Nephron (organoid): ENCODE data around the gene GSG1L.

Source experiments
- H3K27ac Mint-ChIP-seq, 3 experiments: 2 replicates each; pipeline ENCODE4 v1.8.0; 2020; ENCODE audit warnings: mixed read lengths in 3 of 3, mild to moderate bottlenecking in 2 of 3, moderate library complexity in 1 of 3
- H3K27me3 Mint-ChIP-seq: 2 replicates; pipeline ENCODE4 v1.8.0; 2021; ENCODE audit warnings: low read depth, mild to moderate bottlenecking, moderate library complexity, mixed read lengths
- H3K36me3 Mint-ChIP-seq: 2 replicates; pipeline ENCODE4 v1.8.0; 2020; ENCODE audit warnings: low read depth, mixed read lengths
- H3K4me1 Mint-ChIP-seq: 2 replicates; pipeline ENCODE4 v1.8.0; 2020; ENCODE audit warnings: mixed read lengths
- H3K4me3 Mint-ChIP-seq, 3 experiments: 2 replicates each; pipeline ENCODE4 v1.8.0; 2020; ENCODE audit warnings: mild to moderate bottlenecking in 3 of 3, mixed read lengths in 3 of 3, moderate library complexity in 2 of 3
- H3K9me3 Mint-ChIP-seq: 2 replicates; pipeline ENCODE4 v1.8.0; 2020; ENCODE audit warnings: mixed read lengths
- CTCF ChIP-seq, 3 experiments: fragments of 200-600 bp; sonication (generic); IDR thresholded peaks; one replicate each; pipeline ENCODE4 v1.5.0; 2021; ENCODE audit warnings: antibody characterized with exemption in 3 of 3; ENCODE audit not compliant: unreplicated experiment in 3 of 3

GSG1L gene

GRCh38 chr16:27766236-27766925 lies 297.1 kb downstream of the GSG1L start:
- Mint-ChIP-seq H3K27me3 (peaks cover 5% of the 10 kb centered on the region), H3K4me1 (peaks cover 19% of the 10 kb centered on the region), H3K4me3 (no peak overlapping the region)

GRCh38 chr16:27764869-27765675 lies 298.4 kb downstream of the GSG1L start:
- Mint-ChIP-seq H3K4me3 (no peak overlapping the region), H3K27me3 (peaks cover 3% of the 10 kb centered on the region), H3K9me3 (peaks cover 4% of the 10 kb centered on the region), H3K36me3 (peaks cover 62% of the 10 kb centered on the region), H3K4me1 (peaks cover 11% of the 10 kb centered on the region), H3K27ac (no peak overlapping the region)
- no peak for TF ChIP-seq CTCF (IDR thresholded peaks at IDR 0.05; ENCODE audit: unreplicated experiment in 3 of 3)

More at GRCh38 chr16:27766236-27766925, 297.1 kb downstream of the GSG1L start:
- H3K36me3 Mint-ChIP-seq: peaks cover 60% of the 10 kb centered on the region
- H3K27ac Mint-ChIP-seq: no peak overlapping the region
- peaks cover 4% of the 10 kb centered on the region for H3K9me3 Mint-ChIP-seq
- TF ChIP-seq CTCF (IDR thresholded peaks at IDR 0.05; ENCODE audit: unreplicated experiment in 3 of 3): no peak

- Mint-ChIP-seq H3K27me3 (peaks cover 6% of the 10 kb centered on the region), H3K4me1 (peaks cover 6% of the 10 kb centered on the region), H3K36me3 (peaks cover 63% of the 10 kb centered on the region), H3K9me3 (peaks cover 4% of the 10 kb centered on the region), H3K4me3 (no peak overlapping the region), H3K27ac (no peak overlapping the region)
- TF ChIP-seq CTCF (IDR thresholded peaks at IDR 0.05; ENCODE audit: unreplicated experiment in 3 of 3): no peak
These were observed 299.1 kb downstream of the GSG1L start for GRCh38 chr16:27764427-27764826.

- H3K27ac Mint-ChIP-seq: no peak overlapping the region
These were observed 301.1 kb downstream of the GSG1L start for GRCh38 chr16:27762441-27762840.

GRCh38 chr16:27761816-27762215 lies 301.7 kb downstream of the GSG1L start:
- Mint-ChIP-seq H3K4me3 (no peak overlapping the region), H3K27me3 (peaks cover 6% of the 10 kb centered on the region), H3K36me3 (peaks cover 77% of the 10 kb centered on the region), H3K4me1 (peaks cover 4% of the 10 kb centered on the region), H3K9me3 (peaks cover 4% of the 10 kb centered on the region), H3K27ac (peak overlapping the region; percentile 21 to 51 (median 26))
- no peak for TF ChIP-seq CTCF (IDR thresholded peaks at IDR 0.05; ENCODE audit: unreplicated experiment in 3 of 3)

More at GRCh38 chr16:27762441-27762840, 301.1 kb downstream of the GSG1L start:
- Mint-ChIP-seq H3K36me3 (peaks cover 74% of the 10 kb centered on the region), H3K27me3 (peaks cover 6% of the 10 kb centered on the region), H3K4me3 (no peak overlapping the region), H3K4me1 (peaks cover 4% of the 10 kb centered on the region), H3K9me3 (peaks cover 4% of the 10 kb centered on the region)
- no peak for TF ChIP-seq CTCF (IDR thresholded peaks at IDR 0.05; ENCODE audit: unreplicated experiment in 3 of 3)
